ENCODE measurements around the gene RAE1. TPM values are rescaled to one million over a fixed set of nuclear protein-coding genes. Genes with fewer than 3 reads are reported as not detected.

RAE1 gene
- total RNA-seq, 4 donors from 2014 or later = 24.4 to 42.7 (median 28.3) TPM

GRCh38 chr20:57320358-57320757 is 30.7 kb upstream of the RAE1 start:
- intact Hi-C loops (cut with DNase I) = loop anchor here (5.0 kb wide), 1 partner anchor 53 kb away; the partner anchor contains the start of gene BMP7
- no peak for TF ChIP-seq POLR2A (IDR thresholded peaks at IDR 0.05)
- TF ChIP-seq, protein P1, sequence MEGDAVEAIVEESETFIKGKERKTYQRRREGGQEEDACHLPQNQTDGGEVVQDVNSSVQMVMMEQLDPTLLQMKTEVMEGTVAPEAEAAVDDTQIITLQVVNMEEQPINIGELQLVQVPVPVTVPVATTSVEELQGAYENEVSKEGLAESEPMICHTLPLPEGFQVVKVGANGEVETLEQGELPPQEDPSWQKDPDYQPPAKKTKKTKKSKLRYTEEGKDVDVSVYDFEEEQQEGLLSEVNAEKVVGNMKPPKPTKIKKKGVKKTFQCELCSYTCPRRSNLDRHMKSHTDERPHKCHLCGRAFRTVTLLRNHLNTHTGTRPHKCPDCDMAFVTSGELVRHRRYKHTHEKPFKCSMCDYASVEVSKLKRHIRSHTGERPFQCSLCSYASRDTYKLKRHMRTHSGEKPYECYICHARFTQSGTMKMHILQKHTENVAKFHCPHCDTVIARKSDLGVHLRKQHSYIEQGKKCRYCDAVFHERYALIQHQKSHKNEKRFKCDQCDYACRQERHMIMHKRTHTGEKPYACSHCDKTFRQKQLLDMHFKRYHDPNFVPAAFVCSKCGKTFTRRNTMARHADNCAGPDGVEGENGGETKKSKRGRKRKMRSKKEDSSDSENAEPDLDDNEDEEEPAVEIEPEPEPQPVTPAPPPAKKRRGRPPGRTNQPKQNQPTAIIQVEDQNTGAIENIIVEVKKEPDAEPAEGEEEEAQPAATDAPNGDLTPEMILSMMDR (IDR thresholded peaks at IDR 0.05) = no peak
- DNase-seq = no peak

DNA sequence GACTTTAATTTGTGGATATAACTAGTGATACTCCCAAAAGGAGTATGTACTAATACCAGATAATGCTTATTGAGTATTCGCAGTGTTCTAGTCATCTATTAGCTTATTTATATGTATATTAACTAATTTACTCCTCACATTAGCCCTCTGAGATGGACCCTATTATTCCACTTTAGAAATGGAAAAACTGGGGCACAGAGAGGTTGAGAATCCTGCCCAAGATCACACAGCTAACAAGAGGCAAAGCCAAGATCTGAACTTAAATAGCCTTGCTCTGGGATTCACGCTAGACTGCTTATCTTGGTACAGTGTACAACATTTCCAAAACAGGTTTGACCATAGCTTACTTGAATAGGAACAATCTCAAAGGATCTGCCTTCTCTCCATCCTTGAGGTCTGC is 29.9 kb upstream of the RAE1 start:
- no peak overlapping the region for H3K4me3 ChIP-seq

More at GRCh38 chr20:57320358-57320757, 30.7 kb upstream of the RAE1 start:
- H3K27me3 ChIP-seq = peaks cover 0 to 22% (median 0%) of the 10 kb centered on the region in 4 donors
- WGBS, 2 donors = 76 to 86% methylated on average over 3 of the region's 3 CpGs
- H3K4me3 ChIP-seq = no peak overlapping the region
- no peak overlapping the region for H3K27ac ChIP-seq
- H3K9me3 ChIP-seq = no peaks in the 10 kb centered on the region
- H3K36me3 ChIP-seq = no peaks in the 10 kb centered on the region
- H3K4me1 ChIP-seq = peaks cover 5 to 68% (median 25%) of the 10 kb centered on the region in 3 donors

DNA sequence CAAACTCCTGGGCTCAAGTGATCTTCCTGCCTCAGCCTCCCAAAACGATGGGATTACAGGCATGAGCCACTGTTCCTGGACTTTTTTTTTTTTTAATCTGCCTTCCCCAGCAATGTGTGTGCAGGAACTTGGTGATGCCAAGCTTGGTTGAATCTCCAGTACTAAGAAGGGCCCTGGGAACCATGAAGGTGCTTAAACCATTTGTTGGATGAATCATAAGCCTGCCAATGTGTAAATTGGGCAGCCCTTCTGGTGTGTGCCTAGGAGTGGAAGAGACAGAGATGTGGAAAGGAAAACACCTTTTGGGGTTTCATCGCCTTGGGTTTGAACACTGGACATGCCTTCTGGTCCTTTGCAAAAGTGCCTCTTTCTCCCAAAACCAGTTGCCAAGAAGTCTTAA is 28.6 kb upstream of the RAE1 start:
- peaks cover 0 to 22% (median 0%) of the 10 kb centered on the region in 4 donors for H3K27me3 ChIP-seq
- no peak overlapping the region for H3K4me3 ChIP-seq
- DNase-seq = no peak
- no peaks in the 10 kb centered on the region for H3K9me3 ChIP-seq
- no peaks in the 10 kb centered on the region for H3K36me3 ChIP-seq
- peak overlapping the region in 3 of 4 donors; percentile 53 to 81 (median 79) for H3K27ac ChIP-seq
- H3K4me1 ChIP-seq = peaks cover 9 to 68% (median 24%) of the 10 kb centered on the region in 3 donors
- TF ChIP-seq POLR2A (IDR thresholded peaks at IDR 0.05) = no peak
- TF ChIP-seq, protein P1 (IDR thresholded peaks at IDR 0.05) = no peak
- intact Hi-C loops (cut with DNase I) = loop anchor here (5.0 kb wide), 1 partner anchor 55 kb away; the partner anchor contains the start of gene BMP7
- WGBS, 2 donors = 17 to 41% methylated on average over 2 of the region's 2 CpGs

More for the DNA sequence above, 29.9 kb upstream of the RAE1 start:
- no peak overlapping the region for H3K27ac ChIP-seq
- TF ChIP-seq POLR2A (IDR thresholded peaks at IDR 0.05) = no peak
- TF ChIP-seq, protein P1 (IDR thresholded peaks at IDR 0.05) = no peak
- no peaks in the 10 kb centered on the region for H3K9me3 ChIP-seq
- peaks cover 0 to 22% (median 0%) of the 10 kb centered on the region in 4 donors for H3K27me3 ChIP-seq
- no peak for DNase-seq
- 65 to 74% methylated on average over 2 of the region's 2 CpGs for WGBS, 2 donors
- H3K36me3 ChIP-seq = no peaks in the 10 kb centered on the region
- H3K4me1 ChIP-seq = peaks cover 5 to 68% (median 30%) of the 10 kb centered on the region in 3 donors
- intact Hi-C loops (cut with DNase I) = loop anchor here (5.0 kb wide), 1 partner anchor 54 kb away; the partner anchor contains the start of gene BMP7

DNA sequence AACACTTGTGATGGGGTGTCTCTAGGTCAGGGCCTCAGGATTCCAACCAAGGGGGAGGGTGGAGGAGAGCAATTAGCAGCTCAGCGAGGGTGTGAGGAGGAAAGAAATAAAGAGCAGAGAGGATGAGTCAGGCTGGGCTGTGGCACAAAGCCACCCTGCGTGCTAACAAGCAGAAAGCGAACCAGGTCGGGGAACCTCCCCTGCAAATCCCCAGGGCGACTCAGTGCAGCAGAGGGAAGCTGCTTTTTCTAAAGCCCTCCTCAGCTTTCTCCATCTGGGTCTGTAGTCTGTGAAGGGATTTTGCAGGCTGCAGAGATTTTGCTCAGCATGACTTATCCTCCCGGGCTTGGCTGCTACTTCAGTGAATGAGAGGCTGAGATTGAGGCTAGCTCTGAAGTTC is 28.0 kb upstream of the RAE1 start:
- 0 to 3% methylated on average over 5 to 6 of the region's 6 CpGs for WGBS, 2 donors
- intact Hi-C loops (cut with DNase I) = loop anchor here (5.0 kb wide), 1 partner anchor 56 kb away; the partner anchor contains the start of gene BMP7
- DNase-seq = no peak
- Histone ChIP-seq H3K9me3 (no peaks in the 10 kb centered on the region), H3K27ac (peak overlapping the region; percentile 11 to 81 (median 66)), H3K4me1 (peaks cover 9 to 68% (median 24%) of the 10 kb centered on the region in 3 donors), H3K4me3 (no peak overlapping the region), H3K27me3 (peaks cover 0 to 22% (median 0%) of the 10 kb centered on the region in 4 donors), H3K36me3 (no peaks in the 10 kb centered on the region)
- TF ChIP-seq, protein P1 (IDR thresholded peaks at IDR 0.05) = no peak
- no peak for TF ChIP-seq POLR2A (IDR thresholded peaks at IDR 0.05)

GRCh38 chr20:57325632-57326356 is 25.3 kb upstream of the RAE1 start:
- DNase-seq = no peak
- TF ChIP-seq, protein P1 (IDR thresholded peaks at IDR 0.05) = no peak
- no peak for TF ChIP-seq POLR2A (IDR thresholded peaks at IDR 0.05)
- Histone ChIP-seq H3K4me1 (peaks cover 9 to 70% (median 24%) of the 10 kb centered on the region in 3 donors), H3K4me3 (no peak overlapping the region), H3K27me3 (peaks cover 0 to 37% (median 0%) of the 10 kb centered on the region in 4 donors), H3K27ac (peak overlapping the region; percentile 54 to 72 (median 68)), H3K36me3 (no peaks in the 10 kb centered on the region), H3K9me3 (no peaks in the 10 kb centered on the region)
- intact Hi-C loops (cut with DNase I) = no loop called here
- WGBS, 2 donors = 74 to 75% methylated on average over 12 of the region's 12 CpGs

Data from esophagus squamous epithelium (tissue), 5 donors.